ENCODE results near the gene LRRC58. TPM values are rescaled to one million over a fixed set of nuclear protein-coding genes. Genes with fewer than 3 reads are reported as not detected.

Gene LRRC58
- total and polyA plus RNA-seq, 2 of the 8 experiments (the other 6 are each of a cell fraction or from before 2014, with no cell fraction given) = 4.3 to 15.4 TPM

DNA sequence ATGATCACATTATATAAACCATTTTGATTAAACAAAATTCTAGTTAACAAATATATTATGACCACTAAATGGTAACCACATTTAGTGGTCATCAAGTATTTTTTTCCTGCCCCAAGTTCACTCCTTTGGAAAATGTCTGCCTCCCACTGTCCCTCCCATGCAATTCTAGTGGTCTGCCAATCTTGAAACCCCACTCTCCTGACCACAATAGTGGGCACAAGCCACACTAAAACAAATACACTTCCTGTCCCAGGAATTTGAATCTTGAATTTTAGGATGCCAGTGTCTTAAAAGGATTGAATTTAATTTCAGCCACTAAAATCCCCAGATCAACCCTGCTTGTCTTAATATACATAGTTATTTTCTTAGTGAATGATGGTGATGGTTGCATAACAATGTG is 50.2 kb downstream of the LRRC58 start:
- DNase-seq (ENCODE audit: low read depth in 1 of 2, low spot score in 2 of 2) (no peak), FAIRE-seq (no peak)
- TF ChIP-seq EP300 (IDR thresholded peaks at IDR 0.05; ENCODE audit: borderline replicate concordance in 1 of 2, low read depth in 2 of 2, low read length in 2 of 2) = no peak
- TF ChIP-seq SIN3A (conservative IDR thresholded peaks at IDR 0.05 in 1 of 2, IDR thresholded peaks at IDR 0.05 in 1 of 2; ENCODE audit: low read depth in 1 of 2, low read length in 2 of 2) = no peak
- TF ChIP-seq, protein P1, sequence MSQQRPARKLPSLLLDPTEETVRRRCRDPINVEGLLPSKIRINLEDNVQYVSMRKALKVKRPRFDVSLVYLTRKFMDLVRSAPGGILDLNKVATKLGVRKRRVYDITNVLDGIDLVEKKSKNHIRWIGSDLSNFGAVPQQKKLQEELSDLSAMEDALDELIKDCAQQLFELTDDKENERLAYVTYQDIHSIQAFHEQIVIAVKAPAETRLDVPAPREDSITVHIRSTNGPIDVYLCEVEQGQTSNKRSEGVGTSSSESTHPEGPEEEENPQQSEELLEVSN (IDR thresholded peaks at IDR 0.05) = no peak
- no peak for TF ChIP-seq YY1 (IDR thresholded peaks at IDR 0.05; ENCODE audit: low read depth, low read length)
- no peak for TF ChIP-seq BRCA1 (IDR thresholded peaks at IDR 0.05; ENCODE audit: low read depth, low read length)
- no peak for TF ChIP-seq SUZ12 (IDR thresholded peaks at IDR 0.05; ENCODE audit: low read length)
- TF ChIP-seq HDAC6 (IDR thresholded peaks at IDR 0.05; ENCODE audit: low read depth, low read length) = no peak
- TF ChIP-seq POLR2AphosphoS5 (IDR thresholded peaks at IDR 0.05; ENCODE audit: low read depth, low read length) = no peak
- no peak for TF ChIP-seq GABPA (IDR thresholded peaks at IDR 0.05; ENCODE audit: borderline replicate concordance, insufficient read depth, low read length)
- TF ChIP-seq TCF12 (IDR thresholded peaks at IDR 0.05; ENCODE audit: low read depth, low read length) = no peak
- no peak for TF ChIP-seq POLR2A (IDR thresholded peaks at IDR 0.05; ENCODE audit: control extremely low read depth in 1 of 2, low read depth in 2 of 2, low read length in 2 of 2)
- no peak for TF ChIP-seq CHD1 (IDR thresholded peaks at IDR 0.05; ENCODE audit: low read depth, low read length)
- TF ChIP-seq RXRA (IDR thresholded peaks at IDR 0.05; ENCODE audit: insufficient read depth, low read depth, low read length) = no peak
- TF ChIP-seq NANOG (IDR thresholded peaks at IDR 0.05; ENCODE audit: insufficient read depth, low read depth, low read length, poor library complexity, severe bottlenecking) = no peak
- Histone ChIP-seq H3K79me2 (ENCODE audit: control insufficient read depth in 1 of 2, insufficient read depth in 2 of 2, low read length in 2 of 2) (no peaks in the 10 kb centered on the region), H3K18ac (ENCODE audit: extremely low read depth, low read length) (no peak overlapping the region), H4K91ac (replicated peaks; ENCODE audit: insufficient read length, low read length) (no peak overlapping the region), H2BK15ac (ENCODE audit: low read length) (no peak overlapping the region), H3K36me3 (ENCODE audit: control insufficient read depth in 2 of 4, insufficient read depth in 4 of 4, low read length in 3 of 4) (no peaks in the 10 kb centered on the region), H3K27ac (ENCODE audit: low read depth, low read length) (no peak overlapping the region), H3K9me3 (ENCODE audit: insufficient read depth in 2 of 2, low read depth in 1 of 2, low read length in 1 of 2) (no peaks in the 10 kb centered on the region), H3K4me2 (ENCODE audit: insufficient read depth in 1 of 2, low read depth in 2 of 2, low read length in 2 of 2) (no peak overlapping the region), H3K4ac (replicated peaks; ENCODE audit: insufficient read length, low read depth, low read length) (no peak overlapping the region), H3K56ac (replicated peaks; ENCODE audit: insufficient read length, low read depth, low read length) (no peak overlapping the region), H3K9ac (replicated peaks in 1 of 4; ENCODE audit: extremely low read depth in 1 of 4, low read depth in 3 of 4, low read length in 3 of 4) (no peak overlapping the region), H4K20me1 (replicated peaks in 1 of 2; ENCODE audit: control insufficient read depth in 1 of 2, insufficient read depth in 2 of 2, low read length in 2 of 2) (no peaks in the 10 kb centered on the region), H2BK20ac (ENCODE audit: low read length) (no peak overlapping the region), H2AFZ (ENCODE audit: low read length) (no peak overlapping the region), H3K27me3 (replicated peaks in 1 of 4; ENCODE audit: control insufficient read depth in 3 of 4, extremely low read depth in 1 of 4, insufficient read depth in 3 of 4, low read length in 3 of 4) (peaks cover 0 to 1% (median 0%) of the 10 kb centered on the region in 4 experiments; a peak in 1 of 7 replicates), H3K79me1 (ENCODE audit: low read depth, low read length) (no peaks in the 10 kb centered on the region), H2BK12ac (ENCODE audit: low read depth, low read length) (no peak overlapping the region), H4K5ac (ENCODE audit: insufficient read length, low read depth, low read length) (no peak overlapping the region), H3K4me3 (ENCODE audit: extremely low read depth in 1 of 4, insufficient read depth in 2 of 4, low read depth in 3 of 4, low read length in 4 of 4) (no peak overlapping the region), H3K14ac (ENCODE audit: insufficient read length) (no peak overlapping the region), H4K8ac (ENCODE audit: extremely low read depth, insufficient read depth, low read length) (no peak overlapping the region), H3K23ac (ENCODE audit: insufficient read length) (no peak overlapping the region), H3K4me1 (replicated peaks in 1 of 4; ENCODE audit: control insufficient read depth in 3 of 4, insufficient read depth in 4 of 4, low read length in 3 of 4) (peaks cover 0 to 3% (median 0%) of the 10 kb centered on the region in 4 experiments; a peak in 1 of 7 replicates), H2BK5ac (ENCODE audit: low read depth, low read length) (no peak overlapping the region), H2AK5ac (ENCODE audit: low read depth, low read length) (no peak overlapping the region), H2BK120ac (replicated peaks; ENCODE audit: low read depth, low read length) (no peak overlapping the region), H3K23me2 (ENCODE audit: low read depth, low read length) (no peaks in the 10 kb centered on the region; the same call in 1 of the 2 replicates)
- CTCF ChIA-PET (ENCODE audit: partially characterized antibody) = interaction anchor here (0.9 kb wide), 1 partner anchor 90 kb away, joined by 3 read pairs; no protein-coding TSS in a partner anchor
- POLR2A ChIA-PET (ENCODE audit: partially characterized antibody) = no interaction called here

Data from H1 (cell line).